Stimulated activated CD8-positive, alpha-beta memory T cell treated with anti-CD3 and anti-CD28 coated beads, Interleukin-12 subunit alpha, Interleukin-12 subunit beta, amount 100 ng/mL, for 1 hour (primary cell): ENCODE results near the gene VANGL2.

Experiments
- DNase-seq: peaks from one replicate; pipeline ENCODE4 v3.0.0-alpha.2; 2020; ENCODE audit warnings: low read depth

Gene VANGL2

GRCh38 chr1:160460214-160460642, 59.9 kb downstream of the VANGL2 start:
- DNase-seq: no peak

GRCh38 chr1:160460683-160461287, 60.4 kb downstream of the VANGL2 start:
- no peak for DNase-seq

- no peak for DNase-seq
Measured at GRCh38 chr1:160465123-160465522, 64.8 kb downstream of the VANGL2 start.

- DNase-seq: no peak
Measured at GRCh38 chr1:160466961-160467360, 66.6 kb downstream of the VANGL2 start.

GRCh38 chr1:160467576-160467975, 67.2 kb downstream of the VANGL2 start:
- DNase-seq: no peak

- no peak for DNase-seq
Measured at GRCh38 chr1:160471253-160471652, 70.9 kb downstream of the VANGL2 start.

- DNase-seq: no peak
Measured at GRCh38 chr1:160472112-160472511, 71.7 kb downstream of the VANGL2 start.

- no peak for DNase-seq
Measured at GRCh38 chr1:160474392-160475242, 74.3 kb downstream of the VANGL2 start.
